ENCODE measurements around the gene COIL. TPM values are rescaled to one million over a fixed set of nuclear protein-coding genes. Genes with fewer than 3 reads are reported as not detected.
A peak's percentile ranks its signal among the peaks of the same experiment; 100 is the strongest.

COIL gene
- total and polyA plus RNA-seq, 2 of the 13 experiments (the other 11 are each of a cell fraction or from before 2014, with no cell fraction given), result 8.1 to 29.4 TPM

GRCh38 chr17:56926704-56927103 is 34.1 kb downstream of the COIL start:
- BruUV-seq (replicated peaks), result no TSS peak
- peaks cover 32% of the 10 kb centered on the region for H3K9me3 ChIP-seq (ENCODE audit: low read length)
- H3K27ac ChIP-seq (ENCODE audit: extremely low read length, insufficient read depth, low read length), result no peak overlapping the region
- no peaks in the 10 kb centered on the region for H3K27me3 ChIP-seq (ENCODE audit: control insufficient read depth in 1 of 2, insufficient read depth in 2 of 2, low read length in 2 of 2)
- H4K20me1 ChIP-seq (ENCODE audit: insufficient read depth, low read length), result no peaks in the 10 kb centered on the region
- ATAC-seq (no peak), FAIRE-seq (no peak), DNase-seq (ENCODE audit: low spot score) (no peak)
- ChIA-PET POLR2A (interaction anchor here (4.2 kb wide), 1 partner anchor 13 kb away, joined by 21 read pairs; the partner anchor contains the start of gene TRIM25), CTCF (ENCODE audit: low intra/inter-chr PET ratio, low total read pairs) (no interaction called here)
- WGBS (ENCODE audit: low lambda C conversion rate), result 1% methylated on average over 2 of the region's 2 CpGs
- no peak overlapping the region for H3K4me2 ChIP-seq (ENCODE audit: low read depth, low read length)
- H3K36me3 ChIP-seq (replicated peaks in 1 of 2; ENCODE audit: control insufficient read depth in 1 of 2, insufficient read depth in 2 of 2, low read length in 2 of 2), result no peaks in the 10 kb centered on the region
- H2AFZ ChIP-seq (ENCODE audit: low read length), result no peak overlapping the region
- no peak overlapping the region for H3K4me3 ChIP-seq (replicated peaks in 1 of 3; ENCODE audit: insufficient read depth in 1 of 3, low read depth in 2 of 3, low read length in 3 of 3)
- no peaks in the 10 kb centered on the region for H3K4me1 ChIP-seq (ENCODE audit: insufficient read depth, low read length)
- H3K9ac ChIP-seq (ENCODE audit: insufficient read depth, low read depth, low read length), result no peak overlapping the region
- no peaks in the 10 kb centered on the region for H3K79me2 ChIP-seq (ENCODE audit: insufficient read depth, low read length)
- in situ Hi-C loops (cut with HindIII; ENCODE audit: extremely low pct_ligation_motif_present, low pct_unique_long_range_greater_than_20kb) (no loop called here), intact Hi-C loops (cut with micrococcal nuclease; ENCODE audit: unreplicated experiment) (no loop called here)
- TF ChIP-seq ZNF512 (CRISPR knock-in tag; IDR thresholded peaks at IDR 0.05), result no peak
- peak; percentile 68; the same call in 1 of the 2 replicates for TF ChIP-seq GFI1 (CRISPR knock-in tag; IDR thresholded peaks at IDR 0.05; ENCODE audit: borderline replicate concordance)
- TF ChIP-seq TRIM22 (IDR thresholded peaks at IDR 0.05), result no peak
- TF ChIP-seq PAX8 (CRISPR knock-in tag; IDR thresholded peaks at IDR 0.05; ENCODE audit: borderline replicate concordance), result no peak
- no peak for TF ChIP-seq NFE2L2 (IDR thresholded peaks at IDR 0.05; ENCODE audit: low read length)

GRCh38 chr17:56926270-56926669 is 34.6 kb downstream of the COIL start:
- Histone ChIP-seq H3K36me3 (replicated peaks in 1 of 2; ENCODE audit: control insufficient read depth in 1 of 2, insufficient read depth in 2 of 2, low read length in 2 of 2) (no peaks in the 10 kb centered on the region), H3K27me3 (ENCODE audit: control insufficient read depth in 1 of 2, insufficient read depth in 2 of 2, low read length in 2 of 2) (no peaks in the 10 kb centered on the region), H3K9me3 (ENCODE audit: low read length) (peaks cover 30% of the 10 kb centered on the region), H3K4me3 (replicated peaks in 1 of 3; ENCODE audit: insufficient read depth in 1 of 3, low read depth in 2 of 3, low read length in 3 of 3) (no peak overlapping the region), H3K4me2 (ENCODE audit: low read depth, low read length) (no peak overlapping the region), H3K4me1 (ENCODE audit: insufficient read depth, low read length) (no peaks in the 10 kb centered on the region), H3K27ac (ENCODE audit: extremely low read length, insufficient read depth, low read length) (no peak overlapping the region), H4K20me1 (ENCODE audit: insufficient read depth, low read length) (no peaks in the 10 kb centered on the region), H3K9ac (ENCODE audit: insufficient read depth, low read depth, low read length) (no peak overlapping the region), H3K79me2 (ENCODE audit: insufficient read depth, low read length) (no peaks in the 10 kb centered on the region), H2AFZ (ENCODE audit: low read length) (no peak overlapping the region)
- intact Hi-C loops (cut with micrococcal nuclease; ENCODE audit: unreplicated experiment) (no loop called here), in situ Hi-C loops (cut with HindIII; ENCODE audit: extremely low pct_ligation_motif_present, low pct_unique_long_range_greater_than_20kb) (no loop called here)
- ChIA-PET POLR2A (interaction anchor here (4.2 kb wide), 1 partner anchor 12 kb away, joined by 21 read pairs; the partner anchor contains the start of gene TRIM25), CTCF (ENCODE audit: low intra/inter-chr PET ratio, low total read pairs) (no interaction called here)
- ATAC-seq, result no peak
- no peak for FAIRE-seq
- BruUV-seq (replicated peaks), result no TSS peak
- no peak for DNase-seq (ENCODE audit: low spot score)
- TF ChIP-seq CSRNP1 (CRISPR knock-in tag; IDR thresholded peaks at IDR 0.05) (no peak), ZNF678 (CRISPR knock-in tag; IDR thresholded peaks at IDR 0.05) (no peak), ARNT (IDR thresholded peaks at IDR 0.05) (no peak), ZNF207 (IDR thresholded peaks at IDR 0.05; ENCODE audit: borderline replicate concordance) (no peak), ZKSCAN8 (CRISPR knock-in tag; IDR thresholded peaks at IDR 0.05; ENCODE audit: borderline replicate concordance) (no peak), ATF1 (CRISPR knock-in tag; IDR thresholded peaks at IDR 0.05) (no peak), GRHL1 (CRISPR knock-in tag; conservative IDR thresholded peaks at IDR 0.05) (no peak), MZF1 (CRISPR knock-in tag; IDR thresholded peaks at IDR 0.05; ENCODE audit: borderline replicate concordance) (no peak)
